OCI-LY7 (cell line): ENCODE measurements around the gene BCL2L15. TPM values are rescaled to one million over a fixed set of nuclear protein-coding genes. Genes with fewer than 3 reads are reported as not detected.

Experiments
- total RNA-seq, 2 experiments: library from RNA; depleted of rRNA in 1 of 2; stranded (reverse); fragments of >200 nt in 1 of 2; shearing (Covaris generic) in 1 of 2; gene quantifications; 2 replicates each; pipeline ENCODE4 v1.2.3, GENCODE V29; 2014 to 2022

BCL2L15 gene
- total RNA-seq, 2 experiments from 2014 or later, result 0.82 to 1.1 TPM

Other genes starting within 250 kb of the BCL2L15 start
- gene PHTF1, start 128.1 kb downstream of the BCL2L15 start, total RNA-seq (2014; rRNA removed; shearing (Covaris generic)), result 7.1 and 11.8 TPM in 2 replicates
- 17.1 and 18.8 TPM in 2 replicates for gene PHTF1, start 128.1 kb downstream of the BCL2L15 start, total RNA-seq (2022)
- gene RSBN1, start 75.1 kb downstream of the BCL2L15 start, total RNA-seq (2014; rRNA removed; shearing (Covaris generic)), result 10.8 and 12.5 TPM in 2 replicates
- 19.0 TPM in 2 replicates for gene RSBN1, start 75.1 kb downstream of the BCL2L15 start, total RNA-seq (2022)
- 27.5 and 29.4 TPM in 2 replicates for gene PTPN22, start 15.9 kb downstream of the BCL2L15 start, total RNA-seq (2014; rRNA removed; shearing (Covaris generic))
- gene PTPN22, start 15.9 kb downstream of the BCL2L15 start, total RNA-seq (2022), result 53.5 and 63.0 TPM in 2 replicates
- 37.7 and 45.3 TPM in 2 replicates for gene AP4B1, start 17.2 kb upstream of the BCL2L15 start, total RNA-seq (2014; rRNA removed; shearing (Covaris generic))
- gene AP4B1, start 17.2 kb upstream of the BCL2L15 start, total RNA-seq (2022), result 40.5 and 42.5 TPM in 2 replicates
- gene DCLRE1B, start 17.7 kb upstream of the BCL2L15 start, total RNA-seq (2014; rRNA removed; shearing (Covaris generic)), result 17.3 and 20.1 TPM in 2 replicates
- gene DCLRE1B, start 17.7 kb upstream of the BCL2L15 start, total RNA-seq (2022), result 20.8 and 20.9 TPM in 2 replicates
- 17.3 and 20.4 TPM in 2 replicates for gene HIPK1, start 41.7 kb upstream of the BCL2L15 start, total RNA-seq (2014; rRNA removed; shearing (Covaris generic))
- gene HIPK1, start 41.7 kb upstream of the BCL2L15 start, total RNA-seq (2022), result 50.2 and 52.6 TPM in 2 replicates
- 0.21 and 0.44 TPM in 2 replicates for gene OLFML3, start 91.9 kb upstream of the BCL2L15 start, total RNA-seq (2014; rRNA removed; shearing (Covaris generic))
- 0.34 and 0.35 TPM in 2 replicates for gene OLFML3, start 91.9 kb upstream of the BCL2L15 start, total RNA-seq (2022)